Mucosa of stomach (tissue), 1 donor: ENCODE measurements around the gene COL4A4.
"Not testable (repeated sequence)": the region's sequence is repeated elsewhere in the genome, so short reads cannot be mapped to it uniquely, and the experiment has no call there.

Experiments
- H3K27me3 ChIP-seq: one replicate; pipeline ENCODE4 v1.7.0; 2013; ENCODE audit warnings: mild to moderate bottlenecking, low read length; ENCODE audit not compliant: control insufficient read depth, insufficient read depth
- H3K36me3 ChIP-seq: one replicate; pipeline ENCODE4 v1.7.0; 2013; ENCODE audit warnings: low read length; ENCODE audit not compliant: control insufficient read depth, insufficient read depth
- H3K4me1 ChIP-seq: one replicate; pipeline ENCODE4 v1.7.0; 2013; ENCODE audit warnings: mild to moderate bottlenecking, low read length; ENCODE audit not compliant: control insufficient read depth, insufficient read depth
- H3K4me3 ChIP-seq: one replicate; pipeline ENCODE4 v1.7.0; 2013; ENCODE audit warnings: low read length
- H3K9ac ChIP-seq: one replicate; pipeline ENCODE4 v1.7.0; 2013; ENCODE audit warnings: mild to moderate bottlenecking, low read length, moderate library complexity
- H3K9me3 ChIP-seq: one replicate; pipeline ENCODE4 v1.7.0; 2013; ENCODE audit warnings: mild to moderate bottlenecking, low read length, moderate library complexity; ENCODE audit not compliant: control insufficient read depth
- donor health status: Pancreatic carcinoma.

COL4A4 gene

GRCh38 chr2:227185615-227186232 is 21.7 kb upstream of the COL4A4 start:
- H3K27me3 ChIP-seq: no peaks in the 10 kb centered on the region
- H3K4me1 ChIP-seq: no peaks in the 10 kb centered on the region
- H3K9ac ChIP-seq: no peak overlapping the region
- H3K9me3 ChIP-seq: no peaks in the 10 kb centered on the region
- no peaks in the 10 kb centered on the region for H3K36me3 ChIP-seq
- H3K4me3 ChIP-seq: no peak overlapping the region

GRCh38 chr2:227183657-227184367 is 19.8 kb upstream of the COL4A4 start:
- no peak overlapping the region for H3K9ac ChIP-seq
- H3K4me3 ChIP-seq: no peak overlapping the region
- H3K4me1 ChIP-seq: no peaks in the 10 kb centered on the region
- no peaks in the 10 kb centered on the region for H3K27me3 ChIP-seq
- H3K9me3 ChIP-seq: no peaks in the 10 kb centered on the region
- H3K36me3 ChIP-seq: no peaks in the 10 kb centered on the region

GRCh38 chr2:227182765-227183164 is 18.8 kb upstream of the COL4A4 start:
- no peaks in the 10 kb centered on the region for H3K4me1 ChIP-seq
- H3K36me3 ChIP-seq: no peaks in the 10 kb centered on the region
- H3K4me3 ChIP-seq: no peak overlapping the region
- no peak overlapping the region for H3K9ac ChIP-seq
- H3K9me3 ChIP-seq: no peaks in the 10 kb centered on the region
- no peaks in the 10 kb centered on the region for H3K27me3 ChIP-seq

GRCh38 chr2:227180770-227181169 is 16.8 kb upstream of the COL4A4 start:
- Histone ChIP-seq H3K4me3 (no peak overlapping the region), H3K4me1 (no peaks in the 10 kb centered on the region)

GRCh38 chr2:227179988-227180685 is 16.1 kb upstream of the COL4A4 start:
- H3K27me3 ChIP-seq: no peaks in the 10 kb centered on the region
- H3K4me1 ChIP-seq: no peaks in the 10 kb centered on the region
- no peak overlapping the region for H3K4me3 ChIP-seq
- H3K36me3 ChIP-seq: no peaks in the 10 kb centered on the region
- H3K9ac ChIP-seq: no peak overlapping the region
- H3K9me3 ChIP-seq: no peaks in the 10 kb centered on the region

More at GRCh38 chr2:227180770-227181169, 16.8 kb upstream of the COL4A4 start:
- no peaks in the 10 kb centered on the region for H3K9me3 ChIP-seq
- H3K36me3 ChIP-seq: no peaks in the 10 kb centered on the region
- no peaks in the 10 kb centered on the region for H3K27me3 ChIP-seq
- H3K9ac ChIP-seq: no peak overlapping the region

- H3K4me1 ChIP-seq: no peaks in the 10 kb centered on the region
- H3K36me3 ChIP-seq: no peaks in the 10 kb centered on the region
- H3K9me3 ChIP-seq: no peaks in the 10 kb centered on the region
- no peak overlapping the region for H3K9ac ChIP-seq
- no peak overlapping the region for H3K4me3 ChIP-seq
- no peaks in the 10 kb centered on the region for H3K27me3 ChIP-seq
Observed at GRCh38 chr2:227177592-227178336, 13.8 kb upstream of the COL4A4 start.

- not testable (repeated sequence) for H3K4me1 ChIP-seq, H3K27me3 ChIP-seq, H3K4me3 ChIP-seq, H3K9ac ChIP-seq, H3K9me3 ChIP-seq, H3K36me3 ChIP-seq
Observed at GRCh38 chr2:227171779-227172178, 7.8 kb upstream of the COL4A4 start.

- H3K36me3 ChIP-seq: no peaks in the 10 kb centered on the region
- peaks cover 3% of the 10 kb centered on the region for H3K4me1 ChIP-seq
- no peaks in the 10 kb centered on the region for H3K9me3 ChIP-seq
- H3K27me3 ChIP-seq: peaks cover 56% of the 10 kb centered on the region
- H3K9ac ChIP-seq: no peak overlapping the region
- H3K4me3 ChIP-seq: no peak overlapping the region
Observed at GRCh38 chr2:227164763-227165291, 822 bp upstream of the COL4A4 start.

GRCh38 chr2:227163485-227163997 is 464 bp downstream of the COL4A4 start:
- Histone ChIP-seq H3K36me3 (no peaks in the 10 kb centered on the region), H3K27me3 (peaks cover 56% of the 10 kb centered on the region), H3K9me3 (no peaks in the 10 kb centered on the region), H3K4me1 (peaks cover 3% of the 10 kb centered on the region), H3K9ac (no peak overlapping the region), H3K4me3 (no peak overlapping the region)

GRCh38 chr2:227161947-227162346 is 2.1 kb downstream of the COL4A4 start:
- Histone ChIP-seq H3K27me3 (peaks cover 56% of the 10 kb centered on the region), H3K36me3 (no peaks in the 10 kb centered on the region), H3K9ac (no peak overlapping the region), H3K4me1 (peaks cover 3% of the 10 kb centered on the region), H3K4me3 (no peak overlapping the region), H3K9me3 (no peaks in the 10 kb centered on the region)

GRCh38 chr2:227160164-227160563 is 3.8 kb downstream of the COL4A4 start:
- H3K9me3 ChIP-seq: no peaks in the 10 kb centered on the region
- H3K4me1 ChIP-seq: peaks cover 3% of the 10 kb centered on the region
- H3K27me3 ChIP-seq: peaks cover 40% of the 10 kb centered on the region
- no peaks in the 10 kb centered on the region for H3K36me3 ChIP-seq
- H3K9ac ChIP-seq: no peak overlapping the region
- no peak overlapping the region for H3K4me3 ChIP-seq
